ENCODE measurements around the gene LYPD8. TPM values are rescaled to one million over a fixed set of nuclear protein-coding genes. Genes with fewer than 3 reads are reported as not detected.
"Not testable (repeated sequence)": the region's sequence is repeated elsewhere in the genome, so short reads cannot be mapped to it uniquely, and the experiment has no call there.

The LYPD8 gene, protein sequence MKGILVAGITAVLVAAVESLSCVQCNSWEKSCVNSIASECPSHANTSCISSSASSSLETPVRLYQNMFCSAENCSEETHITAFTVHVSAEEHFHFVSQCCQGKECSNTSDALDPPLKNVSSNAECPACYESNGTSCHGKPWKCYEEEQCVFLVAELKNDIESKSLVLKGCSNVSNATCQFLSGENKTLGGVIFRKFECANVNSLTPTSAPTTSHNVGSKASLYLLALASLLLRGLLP
- total RNA-seq (2014; rRNA removed; shearing (Covaris generic)), result 2.4 TPM in 1 of 2 replicates, not detected in the other

DNA sequence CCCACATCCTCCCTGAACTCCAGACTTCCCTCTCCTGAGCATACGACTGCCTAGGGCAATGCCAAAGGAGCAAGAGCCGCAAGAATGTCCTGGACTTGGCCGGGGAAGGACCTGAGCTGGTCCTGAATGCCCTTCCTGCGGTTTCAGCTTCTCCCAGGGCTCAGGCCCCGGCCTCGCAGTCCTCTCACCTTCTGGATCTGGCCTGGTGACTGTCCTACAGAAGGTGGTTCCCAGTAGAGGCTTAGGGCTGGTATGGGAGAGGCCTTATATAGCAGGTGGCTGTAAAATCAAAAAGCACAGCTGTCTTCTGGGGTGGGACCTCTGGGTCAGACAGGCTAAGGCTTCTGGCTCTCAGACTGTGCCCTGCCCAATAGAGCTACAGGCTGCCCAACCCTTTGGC lies at the start of gene LYPD8:
LYPD8 (minus strand) TSS at position 243 of the 400 bp plus-strand sequence. CDS start 4,678 bp downstream, outside the sequence.
- DNase-seq (ENCODE audit: low spot score), result no peak

DNA sequence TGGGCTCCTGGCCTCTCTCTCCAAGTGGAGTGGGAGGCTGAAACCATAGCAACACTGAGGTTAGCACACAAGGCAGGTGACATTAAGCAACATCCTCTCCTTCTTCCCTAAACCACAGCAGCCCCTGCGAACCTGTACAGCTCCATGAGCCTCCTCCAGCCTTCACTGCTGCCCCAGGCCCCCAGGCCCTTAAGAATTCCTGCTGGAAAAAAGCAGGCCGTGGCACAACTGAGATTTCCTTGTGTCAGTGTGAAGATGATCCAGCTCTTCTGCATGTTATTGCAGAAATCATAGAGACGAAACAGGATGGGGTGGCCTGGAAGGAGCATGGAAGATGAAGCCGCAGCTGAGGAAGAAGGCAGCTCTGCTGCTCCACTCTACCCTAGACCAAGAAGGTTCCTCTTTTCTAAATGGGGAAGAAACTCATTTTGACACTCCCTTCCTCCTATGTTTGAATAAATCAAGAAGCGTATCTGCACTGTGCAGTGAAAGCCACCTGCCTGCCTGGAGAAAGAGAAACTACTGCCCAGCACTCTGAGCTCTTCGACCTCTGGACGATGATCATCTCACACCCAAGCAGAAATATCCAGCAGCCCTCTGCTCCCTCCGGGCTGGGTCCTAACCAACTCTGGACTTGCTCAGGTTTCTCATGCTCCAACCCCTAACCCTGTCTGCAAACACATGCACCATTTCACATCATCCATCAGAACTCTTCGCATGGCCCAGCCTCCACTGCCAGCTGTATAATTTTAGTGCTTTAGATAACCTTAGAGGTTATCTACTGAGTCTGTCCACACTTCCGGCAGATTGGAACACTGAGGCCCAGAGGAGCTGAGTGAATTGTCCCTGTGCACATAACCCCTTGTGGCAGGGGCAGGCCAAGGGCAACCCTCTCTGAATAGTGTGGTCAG lies 49.5 kb upstream of the LYPD8 start:
- no peak for DNase-seq (ENCODE audit: low spot score)

DNA sequence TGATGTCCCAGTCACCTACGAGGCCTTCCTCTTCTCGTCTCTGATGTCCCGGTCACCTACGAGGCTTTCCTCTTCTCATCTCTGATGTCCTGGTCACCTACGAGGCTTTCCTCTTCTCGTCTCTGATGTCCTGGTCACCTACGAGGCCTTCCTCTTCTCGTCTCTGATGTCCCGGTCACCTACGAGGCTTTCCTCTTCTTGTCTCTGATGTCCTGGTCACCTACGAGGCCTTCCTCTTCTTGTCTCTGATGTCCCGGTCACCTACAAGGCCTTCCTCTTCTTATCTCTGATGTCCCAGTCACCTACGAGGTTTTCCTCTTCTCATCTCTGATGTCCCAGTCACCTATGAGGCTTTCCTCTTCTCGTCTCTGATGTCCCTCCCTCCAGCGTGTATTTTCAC lies 47.9 kb upstream of the LYPD8 start:
- not testable (repeated sequence) for DNase-seq (ENCODE audit: low spot score)

DNA sequence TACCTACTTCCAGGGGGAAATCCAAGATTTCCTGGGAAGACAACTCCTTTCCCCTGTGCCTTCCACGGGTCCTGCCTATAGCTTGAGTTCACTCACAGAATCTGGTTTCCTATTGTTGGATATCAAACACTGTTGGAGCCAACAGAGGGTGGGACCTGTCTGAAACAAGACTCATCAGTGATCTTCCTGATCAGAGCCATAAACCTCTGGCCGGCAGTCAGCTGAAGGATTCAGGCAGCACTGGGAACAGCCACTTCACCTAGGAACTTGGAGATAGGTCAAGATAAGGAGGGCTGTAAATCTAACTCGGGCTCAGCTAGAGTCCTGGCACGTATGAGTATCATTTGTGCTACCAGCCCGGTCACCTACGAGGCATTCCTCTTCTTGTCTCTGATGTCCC lies 46.9 kb upstream of the LYPD8 start:
- DNase-seq (ENCODE audit: low spot score), result no peak

DNA sequence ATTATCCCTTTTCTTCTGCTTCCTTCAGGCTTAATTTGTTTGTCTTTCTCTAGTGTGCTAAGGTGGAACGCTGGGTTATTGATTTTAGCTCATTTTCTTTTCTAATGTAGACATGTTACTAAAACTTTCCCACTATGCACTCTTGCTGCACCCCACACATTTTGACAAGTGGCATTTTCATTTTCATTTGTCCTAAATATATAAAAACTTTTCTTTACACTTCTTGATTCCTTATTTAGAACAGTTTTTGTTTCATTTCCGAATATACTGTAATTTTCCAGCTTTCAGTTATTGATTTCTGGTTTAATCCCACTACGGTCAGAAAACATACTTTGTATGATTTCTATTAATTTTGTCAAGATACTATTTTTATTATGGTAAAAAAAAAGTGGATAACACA lies 44.9 kb upstream of the LYPD8 start:
- no peak for DNase-seq (ENCODE audit: low spot score)

DNA sequence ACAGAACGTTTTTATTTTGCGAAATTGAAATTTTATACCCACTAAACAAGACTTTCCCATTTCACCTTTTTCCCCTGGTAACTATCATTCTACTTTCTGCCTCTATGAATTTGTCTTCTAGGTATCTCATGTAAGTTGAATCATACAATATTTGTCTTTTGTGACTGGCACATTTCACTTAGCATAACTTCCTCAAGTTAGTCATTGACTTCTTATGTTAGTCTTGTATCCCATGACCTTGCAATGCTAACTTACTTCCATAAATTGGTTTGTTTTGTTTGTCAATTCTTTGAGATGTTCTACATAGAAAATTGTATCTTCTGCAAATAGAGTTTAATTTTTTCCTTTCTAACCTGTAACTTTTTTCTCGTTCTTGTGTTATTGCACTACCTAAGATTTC lies 43.2 kb upstream of the LYPD8 start:
- no peak for DNase-seq (ENCODE audit: low spot score)

DNA sequence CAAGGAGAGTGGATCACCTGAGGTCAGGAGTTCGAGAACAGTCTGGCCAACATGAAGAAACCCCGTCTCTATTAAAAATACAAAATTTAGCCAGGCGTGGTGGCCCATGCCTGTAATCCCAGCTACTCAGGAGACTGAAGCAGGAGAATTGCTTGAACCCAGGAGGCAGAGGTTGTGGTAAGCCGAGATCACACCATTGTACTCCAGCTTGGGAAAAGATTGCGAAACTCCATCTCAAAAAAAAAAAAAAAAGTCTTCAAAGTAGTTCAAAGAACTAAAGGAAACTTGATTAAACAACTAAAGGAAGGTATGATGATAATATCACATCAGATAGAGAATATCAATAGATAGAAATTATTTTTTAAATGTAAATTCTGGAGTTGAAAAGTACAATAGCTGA lies 39.1 kb upstream of the LYPD8 start:
- not testable (repeated sequence) for DNase-seq (ENCODE audit: low spot score)

DNA sequence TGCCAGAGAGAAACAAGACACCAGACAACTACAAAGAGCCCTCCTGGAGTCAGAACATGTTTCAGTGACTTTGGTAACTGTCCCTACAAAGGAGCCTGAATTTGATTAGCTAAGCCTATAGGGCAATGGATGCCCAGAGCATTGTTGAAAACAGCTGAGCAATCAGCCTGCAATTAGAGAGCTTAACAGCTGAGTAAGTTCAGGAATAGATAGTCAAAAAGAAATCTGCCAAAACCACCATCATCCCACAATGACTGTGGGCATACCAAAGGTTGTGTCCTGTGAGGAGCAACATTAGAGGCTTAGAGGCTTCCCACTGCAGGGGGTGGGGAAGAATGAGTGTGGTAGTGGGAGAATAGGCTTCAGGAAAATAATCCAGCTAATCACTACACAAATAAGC lies 38.0 kb upstream of the LYPD8 start:
- no peak for DNase-seq (ENCODE audit: low spot score)

DNA sequence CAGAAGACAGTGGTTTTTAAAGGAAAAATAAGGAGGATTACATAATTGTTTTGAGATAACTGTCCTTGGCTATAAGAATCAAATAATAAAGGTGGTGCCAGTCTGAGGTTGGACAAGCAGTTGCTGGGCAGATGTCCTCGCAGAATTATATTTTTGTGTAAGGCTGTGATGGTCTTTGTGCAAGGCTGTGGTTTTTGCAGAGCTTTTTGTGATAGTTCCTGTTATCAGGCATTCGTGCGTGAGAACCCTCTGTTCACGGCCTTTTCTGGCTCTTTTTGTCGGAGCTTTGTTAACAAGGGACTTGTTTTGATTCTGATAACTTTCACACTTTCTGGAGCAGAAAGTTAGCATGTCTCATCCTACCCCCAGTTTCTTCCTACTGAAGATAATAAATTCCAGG lies 36.8 kb upstream of the LYPD8 start:
- DNase-seq (ENCODE audit: low spot score), result no peak

DNA sequence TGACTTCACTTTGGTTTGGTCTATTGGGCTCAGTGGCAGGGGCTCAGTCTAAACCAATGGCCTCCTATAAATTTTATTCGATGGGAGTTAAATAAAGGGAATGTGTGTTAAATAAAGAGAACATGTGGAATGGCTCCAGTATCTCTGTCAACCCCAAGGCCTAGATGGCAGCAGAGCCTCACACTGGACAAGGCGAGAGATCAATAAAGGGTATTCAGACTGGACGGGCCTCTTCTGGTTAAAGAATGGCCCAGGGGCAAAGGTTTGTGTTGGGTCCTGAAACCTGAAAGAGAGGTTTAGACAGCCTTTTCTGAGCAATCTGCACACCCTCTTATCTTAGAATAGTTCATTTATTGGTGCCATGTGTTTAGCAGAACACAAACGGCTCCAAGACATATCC lies 35.5 kb upstream of the LYPD8 start:
- DNase-seq (ENCODE audit: low spot score), result no peak

DNA sequence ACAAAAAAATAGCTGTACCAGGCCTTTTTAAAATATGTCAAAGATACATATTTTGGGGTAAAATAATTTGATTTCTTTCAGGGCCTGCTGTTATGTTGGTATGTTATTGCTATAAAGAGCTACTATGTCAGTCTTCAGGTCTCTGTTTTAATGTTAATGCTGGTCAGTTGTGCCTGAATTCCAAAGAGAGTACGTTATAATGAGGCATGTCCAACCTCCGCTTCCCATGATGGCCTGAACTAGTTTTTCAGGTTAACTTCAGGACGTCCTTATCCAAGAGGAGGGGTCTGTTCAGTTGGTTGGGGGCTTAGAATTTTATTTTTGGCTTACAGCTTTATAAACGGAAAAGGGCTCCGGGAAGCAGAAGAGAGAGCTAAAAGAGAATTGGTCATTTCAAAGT lies 34.9 kb upstream of the LYPD8 start:
- DNase-seq (ENCODE audit: low spot score), result no peak

DNA sequence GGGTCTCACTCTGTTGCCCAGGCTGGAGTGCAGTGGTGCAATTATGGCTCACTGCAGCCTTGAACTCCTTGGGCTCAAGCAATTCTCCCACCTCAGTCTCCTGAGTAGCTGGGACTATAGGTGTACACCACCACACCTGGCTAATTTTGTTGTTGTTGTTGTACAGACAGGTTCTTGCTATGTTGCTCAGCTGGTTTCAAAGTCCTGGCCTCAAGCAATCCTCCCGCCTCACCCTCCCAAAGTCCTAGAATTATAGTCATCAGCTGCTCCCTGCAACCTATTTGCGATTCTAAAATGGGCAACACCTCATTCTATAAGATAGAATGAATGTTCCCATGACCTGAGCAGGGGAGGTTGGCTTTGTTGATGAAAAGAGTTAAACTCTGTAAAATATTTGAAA lies 33.8 kb upstream of the LYPD8 start:
- DNase-seq (ENCODE audit: low spot score), result not testable (repeated sequence)

DNA sequence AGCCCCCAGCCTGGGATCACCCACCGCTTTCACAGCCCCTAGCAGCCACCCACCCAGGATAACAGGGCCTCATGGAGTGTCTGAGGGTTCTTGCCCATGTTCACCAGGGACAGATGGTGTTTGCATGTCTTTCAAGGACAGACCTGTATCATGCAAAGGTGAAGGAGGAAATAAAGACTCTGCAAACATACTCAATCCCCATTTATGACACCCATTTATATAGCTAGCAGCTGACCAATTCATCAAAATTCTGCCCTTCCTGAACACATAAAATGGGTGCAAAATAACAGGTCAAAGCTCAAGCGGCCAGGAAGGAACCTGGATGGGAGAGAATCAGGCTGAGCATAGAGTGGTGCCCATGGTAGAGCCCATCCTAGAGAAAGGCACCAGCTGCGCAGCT lies 32.8 kb upstream of the LYPD8 start:
- DNase-seq (ENCODE audit: low spot score), result no peak

DNA sequence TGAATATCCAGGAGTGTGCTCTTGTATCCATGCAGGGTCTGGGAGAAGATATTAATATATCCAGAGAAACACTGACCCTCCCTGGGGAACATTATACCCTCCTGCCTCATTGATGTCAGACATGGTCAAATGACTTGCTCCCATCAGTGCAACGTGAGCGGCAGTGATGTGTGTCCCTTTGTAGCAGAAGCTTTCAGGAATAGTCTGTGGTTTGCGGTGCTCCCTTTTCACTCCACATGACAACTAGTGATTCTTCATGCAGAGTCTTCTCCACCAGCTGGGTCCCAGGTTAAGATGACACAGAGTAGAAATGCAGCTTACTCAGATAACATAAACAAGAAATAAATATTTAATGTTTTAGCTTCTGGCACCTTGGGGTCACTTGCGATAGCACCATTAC lies 31.9 kb upstream of the LYPD8 start:
- no peak for DNase-seq (ENCODE audit: low spot score)

DNA sequence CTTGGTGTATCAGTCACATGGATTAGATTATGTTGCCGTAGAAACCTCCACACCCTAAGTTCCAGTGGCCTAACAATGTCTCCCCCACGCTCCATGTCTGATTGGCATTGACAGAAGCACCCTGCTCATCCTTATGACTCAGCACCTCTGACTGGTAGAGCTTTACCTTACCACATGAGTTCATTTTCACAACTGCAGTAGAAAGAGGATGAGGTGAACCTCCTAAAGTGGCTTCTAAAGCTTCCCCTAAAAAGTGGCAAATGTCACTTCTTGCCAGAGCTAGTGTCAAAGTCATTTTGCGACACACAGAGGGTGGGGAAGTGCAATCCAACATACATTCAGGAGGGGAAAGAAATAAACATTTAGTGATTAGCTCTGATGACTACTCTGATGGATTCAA lies 30.6 kb upstream of the LYPD8 start:
- no peak for DNase-seq (ENCODE audit: low spot score)

DNA sequence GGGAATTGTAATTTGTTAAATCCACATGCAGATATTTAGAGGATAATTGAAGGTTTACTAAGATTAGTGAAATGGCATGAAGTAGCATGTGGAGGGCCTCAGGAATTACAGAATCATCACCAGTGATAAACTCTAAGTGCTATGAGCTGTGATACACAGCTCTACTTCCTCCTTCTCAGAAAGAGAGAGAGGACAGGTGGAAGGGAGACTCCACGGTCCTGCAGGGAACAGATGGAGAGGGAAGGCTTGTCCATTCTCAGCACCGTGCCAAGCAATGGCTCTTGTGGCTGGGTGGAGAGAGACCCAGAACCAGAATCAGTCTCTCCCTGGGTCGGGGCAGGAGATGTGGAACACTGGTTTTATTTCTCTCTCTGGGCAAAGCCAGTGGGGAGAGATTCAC lies 27.8 kb upstream of the LYPD8 start:
- no peak for DNase-seq (ENCODE audit: low spot score)

DNA sequence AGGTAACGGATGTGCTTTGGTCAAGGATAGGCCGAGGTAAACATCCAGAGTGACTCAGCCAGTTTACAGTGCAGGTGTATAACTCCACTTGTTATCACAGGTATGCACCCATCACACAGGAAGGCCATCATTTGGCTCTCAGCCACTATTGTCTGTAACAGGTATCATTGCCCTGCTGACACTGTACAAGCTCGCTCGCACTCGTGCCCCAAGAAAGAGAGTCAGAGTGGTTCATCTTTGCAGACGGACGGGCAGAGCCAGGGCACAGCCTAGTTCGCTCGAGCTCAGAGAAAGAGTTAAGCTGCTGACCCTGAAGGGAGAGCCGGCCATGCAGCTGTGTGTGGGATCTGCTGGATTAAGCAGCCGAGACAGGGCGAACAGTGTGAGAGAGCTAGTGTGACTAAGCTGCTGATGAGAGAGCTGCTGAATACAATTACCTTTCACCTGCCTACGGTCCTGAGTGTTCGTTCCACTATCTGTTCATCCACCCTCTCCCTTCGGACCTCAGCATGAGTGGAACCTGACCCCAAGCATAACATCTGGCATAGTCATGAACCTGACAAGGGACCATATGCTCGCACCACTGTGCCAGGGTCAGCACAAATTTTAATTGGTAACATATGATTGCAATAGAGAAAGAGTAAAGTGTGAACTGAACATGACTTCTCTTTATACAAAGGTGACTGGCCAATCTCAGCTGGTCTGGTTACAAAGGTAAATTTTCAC lies 27.0 kb upstream of the LYPD8 start:
- no peak for DNase-seq (ENCODE audit: low spot score)

DNA sequence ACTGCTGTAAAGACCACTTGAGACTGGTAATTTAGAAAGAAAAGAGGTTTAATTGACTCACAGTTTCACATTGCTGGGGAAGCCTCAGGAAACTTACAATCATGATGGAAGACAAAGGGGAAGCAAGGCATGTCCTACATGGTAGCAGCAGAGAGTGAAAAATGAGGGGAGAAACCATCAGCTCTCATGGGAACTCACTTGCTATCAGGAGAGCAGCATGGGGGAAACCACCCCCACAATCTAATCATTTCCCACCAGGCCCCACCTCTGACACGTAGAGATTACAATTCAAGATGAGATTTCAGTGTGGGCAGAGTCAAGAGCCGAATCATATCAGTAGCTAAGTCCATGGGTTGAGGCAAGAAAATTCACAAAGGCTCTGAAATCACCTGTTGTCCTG lies 23.8 kb upstream of the LYPD8 start:
- DNase-seq (ENCODE audit: low spot score), result no peak

DNA sequence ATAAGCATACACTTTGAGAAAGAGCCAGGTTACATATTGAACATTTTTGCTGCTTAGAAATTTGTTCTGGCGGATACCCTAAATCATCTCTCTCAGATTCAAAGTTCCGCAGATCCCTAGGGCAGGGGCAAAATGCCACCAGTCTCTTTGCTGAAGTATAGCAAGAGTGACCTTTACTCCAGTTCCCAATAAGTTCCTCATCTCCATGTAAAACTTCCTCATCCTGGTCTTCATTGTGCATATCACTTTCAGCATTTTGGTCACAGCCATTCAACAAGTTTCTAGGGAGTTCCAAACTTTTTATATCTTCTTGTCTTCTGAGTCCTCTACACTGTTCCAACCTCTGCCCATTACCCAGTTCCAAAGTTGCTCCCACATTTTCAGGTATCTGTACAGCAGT lies 23.3 kb upstream of the LYPD8 start:
- no peak for DNase-seq (ENCODE audit: low spot score)

DNA sequence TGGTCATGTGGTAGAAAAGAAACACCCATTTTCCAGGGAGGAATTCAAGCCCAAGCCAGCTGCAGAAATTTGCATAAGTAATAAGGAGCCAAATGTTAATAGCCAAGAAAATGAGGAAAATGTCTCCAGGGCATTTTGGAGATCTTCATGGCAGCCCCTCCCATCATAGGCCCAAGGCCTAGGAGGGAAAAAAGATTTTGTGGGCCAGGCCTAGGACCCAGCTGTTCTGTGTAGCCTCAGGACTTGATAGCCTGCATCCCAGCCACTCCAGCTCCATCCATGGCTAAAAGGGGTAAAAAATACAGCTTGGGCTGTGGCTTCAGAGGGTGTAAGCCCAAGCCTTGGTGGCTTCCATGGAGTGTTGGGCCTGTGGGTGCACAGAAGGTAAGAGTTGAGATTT lies 21.4 kb upstream of the LYPD8 start:
- DNase-seq (ENCODE audit: low spot score), result no peak

DNA sequence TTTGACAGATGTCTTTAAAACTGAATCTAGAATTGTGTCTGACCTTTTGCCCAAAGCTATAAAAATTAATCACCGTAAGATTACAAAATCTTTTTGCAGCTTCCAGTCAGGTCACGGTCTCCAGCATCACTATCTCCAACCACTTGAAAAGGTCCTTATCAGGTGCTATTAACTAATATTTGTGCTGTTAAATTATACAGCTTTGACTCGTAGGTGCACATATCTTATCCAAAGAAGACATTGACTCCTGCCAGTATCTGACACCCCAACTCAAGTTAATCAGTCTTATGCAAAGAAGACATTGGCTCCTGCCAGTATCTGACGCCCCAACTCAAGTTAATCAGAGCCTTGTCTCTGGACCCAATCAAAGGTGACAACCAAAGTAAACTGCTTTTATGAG lies 19.9 kb upstream of the LYPD8 start:
- DNase-seq (ENCODE audit: low spot score), result no peak

DNA sequence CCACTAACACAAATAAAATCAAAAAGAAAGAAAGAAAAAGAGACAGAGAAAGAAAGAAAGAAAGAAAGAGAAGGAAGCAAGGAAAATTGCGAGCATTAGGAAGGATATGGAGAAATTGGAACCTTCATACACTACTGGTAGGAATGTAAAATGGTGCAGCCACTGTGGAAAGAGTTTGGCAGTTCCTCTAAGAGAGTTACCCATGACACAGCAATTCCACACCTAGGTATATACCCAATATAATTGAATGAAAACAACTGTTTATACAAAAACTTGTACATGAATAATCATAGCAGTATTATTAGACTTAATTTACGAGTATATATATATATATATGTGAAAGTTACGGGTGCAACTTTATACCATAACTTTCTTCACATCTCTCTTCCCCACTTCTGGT lies 4.1 kb upstream of the LYPD8 start:
- DNase-seq (ENCODE audit: low spot score), result no peak

All from HT-29 (cell line).